Panc1 (cell line): ENCODE measurements around the gene CXCL16. TPM values are rescaled to one million over a fixed set of nuclear protein-coding genes. Genes with fewer than 3 reads are reported as not detected.

Experiments
- ATAC-seq: fragments of 200-7000 bp; cut with Tn5 transposase; 2 replicates; pipeline ENCODE4 v1.9.1; 2020; ENCODE audit warnings: mild to moderate bottlenecking, moderate library complexity
- BruUV-seq: library from RNA; stranded (reverse); fragments of 400-500 nt; replicated peaks from 2 replicates; lab custom pipeline; 2021; lab: Mats Ljungman, UMichigan
- CTCF ChIA-PET: fragments of 300-600 bp; sonication (Branson Sonifier 250); formaldehyde crosslinking; loops from one replicate; lab custom pipeline; 2022; ENCODE audit warnings: antibody characterized with exemption; lab: Charles Lee
- POLR2A ChIA-PET: fragments of 300-600 bp; sonication (Branson Sonifier 250); formaldehyde crosslinking; loops from one replicate; lab custom pipeline; 2022; ENCODE audit warnings: antibody characterized with exemption; lab: Charles Lee
- DNase-seq: peaks from one replicate; pipeline ENCODE4 v3.0.0-alpha.2; 2010; ENCODE audit warnings: low read depth, low spot score
- H3K27ac ChIP-seq: 2 replicates; pipeline ENCODE4 v1.5.1; 2011; ENCODE audit warnings: mild to moderate bottlenecking, low read length, inconsistent platforms
- H3K27me3 ChIP-seq: fragments of 200-500 bp; sonication (Bioruptor generic); 2 replicates; pipeline ENCODE4 v1.6.0; 2014; ENCODE audit warnings: low read length, inconsistent platforms; ENCODE audit not compliant: control insufficient read depth, insufficient read depth
- H3K36me3 ChIP-seq: fragments of 200-500 bp; sonication (Bioruptor generic); 2 replicates; pipeline ENCODE4 v1.5.1; 2014; ENCODE audit warnings: inconsistent platforms, mild to moderate bottlenecking, low read length, moderate library complexity; ENCODE audit not compliant: control insufficient read depth, insufficient read depth
- H3K4me1 ChIP-seq: 2 replicates; pipeline ENCODE4 v1.5.1; 2011; ENCODE audit warnings: inconsistent platforms, mild to moderate bottlenecking, low read length, moderate library complexity; ENCODE audit not compliant: control insufficient read depth, insufficient read depth
- H3K4me3 ChIP-seq, 2 experiments: 2 replicates each; pipeline ENCODE4 v1.5.1; 2011 to 2012; ENCODE audit warnings: low read depth in 2 of 2, low read length in 2 of 2, mild to moderate bottlenecking in 2 of 2, inconsistent platforms in 1 of 2, moderate library complexity in 1 of 2
- H3K9me3 ChIP-seq: fragments of 200-500 bp; sonication (Bioruptor generic); 2 replicates; pipeline ENCODE4 v1.5.1; 2014; ENCODE audit warnings: low read depth, mild to moderate bottlenecking, inconsistent platforms, low read length, moderate library complexity; ENCODE audit not compliant: control insufficient read depth, insufficient read depth
- POLR2AphosphoS5 ChIP-seq: IDR thresholded peaks from 2 replicates; pipeline ENCODE4 v1.6.1; 2012; ENCODE audit warnings: mild to moderate bottlenecking, low read depth, low read length, moderate library complexity
- SIN3A ChIP-seq: IDR thresholded peaks from 2 replicates; pipeline ENCODE4 v1.6.1; 2012; ENCODE audit warnings: low read depth, mild to moderate bottlenecking, low read length, moderate library complexity, borderline replicate concordance; ENCODE audit not compliant: insufficient read depth
- TCF7L2 ChIP-seq: IDR thresholded peaks from 2 replicates; pipeline ENCODE4 v1.6.1; 2011; ENCODE audit warnings: mild to moderate bottlenecking, low read depth, low read length, inconsistent platforms
- in situ Hi-C: cut with HindIII; loops from 2 replicates; pipeline ENCODE4 v1.10.0; 2016; ENCODE audit warnings: low sequenced_read_pairs, low pct_unique_long_range_greater_than_20kb
- intact Hi-C: fragments of 100-400 bp; cut with micrococcal nuclease; formaldehyde crosslinking; loops from one replicate; pipeline ENCODE4 v1.10.0; 2022; ENCODE audit not compliant: unreplicated experiment
- total RNA-seq: library from RNA; stranded (reverse); gene quantifications from one replicate; pipeline ENCODE4 v1.2.1, GENCODE V29; 2021; ENCODE audit not compliant: unreplicated experiment
- TF ChIP-seq, protein P1 (sequence below): fragments of 450-650 bp; IDR thresholded peaks from 2 replicates; pipeline ENCODE4 v1.5.1; 2017; ENCODE audit warnings: mild to moderate bottlenecking
- TF ChIP-seq, protein P2 (sequence below), 2 experiments: IDR thresholded peaks; 2 replicates each; pipeline ENCODE4 v1.6.1; 2011 to 2012; ENCODE audit warnings: low read depth in 2 of 2, control low read depth in 1 of 2, low read length in 1 of 2, mild to moderate bottlenecking in 1 of 2, moderate library complexity in 1 of 2; ENCODE audit not compliant: insufficient read depth in 1 of 2

The CXCL16 gene
- total RNA-seq, 1 experiment from 2014 or later = 5.3 TPM

DNA sequence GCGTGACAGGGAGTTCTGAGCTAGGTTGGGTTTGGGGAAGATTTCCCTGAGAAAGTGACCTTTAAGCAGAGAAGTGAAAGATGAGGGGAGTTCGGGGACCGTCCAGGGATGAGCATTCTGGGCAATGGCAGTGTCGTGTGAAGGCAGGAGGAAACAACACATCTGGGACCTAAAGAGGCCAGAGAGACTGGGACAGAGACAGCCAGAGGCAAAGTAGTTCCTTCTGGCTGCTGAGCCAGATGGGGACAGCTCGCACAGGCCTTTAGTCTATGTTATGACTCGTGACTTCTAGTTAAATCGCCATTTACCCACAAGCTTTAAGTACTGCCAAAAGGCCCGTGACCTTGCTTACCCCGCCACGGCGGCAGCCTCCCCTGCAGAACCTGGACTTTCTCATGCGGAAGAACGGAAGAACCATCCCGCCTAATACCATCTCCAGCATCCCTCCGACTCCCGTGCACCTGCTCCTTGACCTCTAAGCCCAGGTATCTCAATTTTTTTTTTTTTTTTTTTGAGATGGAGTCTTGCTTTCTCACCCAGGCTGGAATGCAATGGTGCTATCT lies 17.0 kb downstream of the CXCL16 start:
- POLR2A ChIA-PET = no interaction called here
- H3K4me1 ChIP-seq = peaks cover 14% of the 10 kb centered on the region

DNA sequence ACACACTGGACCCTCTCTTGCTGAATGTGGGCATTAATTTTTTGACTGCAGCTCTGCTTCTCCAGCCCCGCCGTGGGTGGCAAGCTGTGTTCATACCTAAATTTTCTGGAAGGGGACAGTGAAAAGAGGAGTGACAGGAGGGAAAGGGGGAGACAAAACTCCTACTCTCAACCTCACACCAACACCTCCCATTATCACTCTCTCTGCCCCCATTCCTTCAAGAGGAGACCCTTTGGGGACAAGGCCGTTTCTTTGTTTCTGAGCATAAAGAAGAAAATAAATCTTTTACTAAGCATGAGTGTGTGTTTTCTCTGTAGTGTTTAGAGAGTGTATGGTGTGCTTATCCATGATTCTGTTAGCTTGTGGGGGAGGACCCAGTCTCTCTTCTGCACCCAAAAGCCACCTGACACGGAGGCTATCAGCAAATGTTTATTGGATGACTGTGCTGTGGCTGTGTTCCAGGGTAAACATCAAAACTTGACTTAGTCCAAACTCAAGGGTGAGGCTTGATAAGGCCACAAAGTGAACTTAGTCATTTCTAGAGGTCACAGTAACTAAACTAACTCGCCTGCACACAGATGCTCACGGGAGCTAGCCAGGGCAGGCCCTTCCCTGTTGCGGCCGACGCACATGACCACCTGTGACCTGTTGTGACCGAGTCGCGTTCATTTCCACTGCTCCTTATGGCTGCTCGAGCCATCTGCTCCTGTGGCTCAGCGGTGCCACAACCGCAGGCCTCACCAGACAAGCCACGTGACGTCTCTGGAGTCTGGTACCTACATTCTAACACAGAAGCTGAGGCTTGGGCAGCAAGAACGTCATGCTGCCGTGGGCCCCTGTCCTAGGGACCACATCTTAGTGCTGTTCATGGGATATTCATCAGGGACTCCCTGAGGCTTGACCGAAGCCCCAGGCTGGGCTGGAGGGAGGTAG lies 18.3 kb downstream of the CXCL16 start:
- ATAC-seq = peak; percentile 75
- TF ChIP-seq POLR2AphosphoS5 (no peak), TCF7L2 (no peak), SIN3A (no peak)
- TF ChIP-seq, protein P1, sequence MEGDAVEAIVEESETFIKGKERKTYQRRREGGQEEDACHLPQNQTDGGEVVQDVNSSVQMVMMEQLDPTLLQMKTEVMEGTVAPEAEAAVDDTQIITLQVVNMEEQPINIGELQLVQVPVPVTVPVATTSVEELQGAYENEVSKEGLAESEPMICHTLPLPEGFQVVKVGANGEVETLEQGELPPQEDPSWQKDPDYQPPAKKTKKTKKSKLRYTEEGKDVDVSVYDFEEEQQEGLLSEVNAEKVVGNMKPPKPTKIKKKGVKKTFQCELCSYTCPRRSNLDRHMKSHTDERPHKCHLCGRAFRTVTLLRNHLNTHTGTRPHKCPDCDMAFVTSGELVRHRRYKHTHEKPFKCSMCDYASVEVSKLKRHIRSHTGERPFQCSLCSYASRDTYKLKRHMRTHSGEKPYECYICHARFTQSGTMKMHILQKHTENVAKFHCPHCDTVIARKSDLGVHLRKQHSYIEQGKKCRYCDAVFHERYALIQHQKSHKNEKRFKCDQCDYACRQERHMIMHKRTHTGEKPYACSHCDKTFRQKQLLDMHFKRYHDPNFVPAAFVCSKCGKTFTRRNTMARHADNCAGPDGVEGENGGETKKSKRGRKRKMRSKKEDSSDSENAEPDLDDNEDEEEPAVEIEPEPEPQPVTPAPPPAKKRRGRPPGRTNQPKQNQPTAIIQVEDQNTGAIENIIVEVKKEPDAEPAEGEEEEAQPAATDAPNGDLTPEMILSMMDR = no peak
- TF ChIP-seq, protein P2, sequence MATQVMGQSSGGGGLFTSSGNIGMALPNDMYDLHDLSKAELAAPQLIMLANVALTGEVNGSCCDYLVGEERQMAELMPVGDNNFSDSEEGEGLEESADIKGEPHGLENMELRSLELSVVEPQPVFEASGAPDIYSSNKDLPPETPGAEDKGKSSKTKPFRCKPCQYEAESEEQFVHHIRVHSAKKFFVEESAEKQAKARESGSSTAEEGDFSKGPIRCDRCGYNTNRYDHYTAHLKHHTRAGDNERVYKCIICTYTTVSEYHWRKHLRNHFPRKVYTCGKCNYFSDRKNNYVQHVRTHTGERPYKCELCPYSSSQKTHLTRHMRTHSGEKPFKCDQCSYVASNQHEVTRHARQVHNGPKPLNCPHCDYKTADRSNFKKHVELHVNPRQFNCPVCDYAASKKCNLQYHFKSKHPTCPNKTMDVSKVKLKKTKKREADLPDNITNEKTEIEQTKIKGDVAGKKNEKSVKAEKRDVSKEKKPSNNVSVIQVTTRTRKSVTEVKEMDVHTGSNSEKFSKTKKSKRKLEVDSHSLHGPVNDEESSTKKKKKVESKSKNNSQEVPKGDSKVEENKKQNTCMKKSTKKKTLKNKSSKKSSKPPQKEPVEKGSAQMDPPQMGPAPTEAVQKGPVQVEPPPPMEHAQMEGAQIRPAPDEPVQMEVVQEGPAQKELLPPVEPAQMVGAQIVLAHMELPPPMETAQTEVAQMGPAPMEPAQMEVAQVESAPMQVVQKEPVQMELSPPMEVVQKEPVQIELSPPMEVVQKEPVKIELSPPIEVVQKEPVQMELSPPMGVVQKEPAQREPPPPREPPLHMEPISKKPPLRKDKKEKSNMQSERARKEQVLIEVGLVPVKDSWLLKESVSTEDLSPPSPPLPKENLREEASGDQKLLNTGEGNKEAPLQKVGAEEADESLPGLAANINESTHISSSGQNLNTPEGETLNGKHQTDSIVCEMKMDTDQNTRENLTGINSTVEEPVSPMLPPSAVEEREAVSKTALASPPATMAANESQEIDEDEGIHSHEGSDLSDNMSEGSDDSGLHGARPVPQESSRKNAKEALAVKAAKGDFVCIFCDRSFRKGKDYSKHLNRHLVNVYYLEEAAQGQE (IDR thresholded peaks at IDR 0.05; ENCODE audit: insufficient read depth in 1 of 2, low read depth in 2 of 2, low read length in 1 of 2) = no peak
- Histone ChIP-seq H3K36me3 (no peaks in the 10 kb centered on the region), H3K27me3 (no peaks in the 10 kb centered on the region), H3K4me3 (no peak overlapping the region), H3K4me1 (peaks cover 14% of the 10 kb centered on the region), H3K27ac (no peak overlapping the region), H3K9me3 (no peaks in the 10 kb centered on the region)
- intact Hi-C loops = no loop called here
- BruUV-seq = no TSS peak
- in situ Hi-C loops = no loop called here
- no peak for DNase-seq
- ChIA-PET POLR2A (no interaction called here), CTCF (interaction anchor here (0.6 kb wide), 1 partner anchor 146 kb away, joined by 6 read pairs; no protein-coding TSS in a partner anchor)

More for the DNA sequence above, 17.0 kb downstream of the CXCL16 start:
- Histone ChIP-seq H3K9me3 (no peaks in the 10 kb centered on the region), H3K27me3 (no peaks in the 10 kb centered on the region), H3K36me3 (no peaks in the 10 kb centered on the region), H3K27ac (no peak overlapping the region), H3K4me3 (no peak overlapping the region)
- DNase-seq = no peak
- ATAC-seq = no peak
- in situ Hi-C loops = no loop called here
- TF ChIP-seq, protein P1 = no peak
- TF ChIP-seq SIN3A = no peak
- no peak for TF ChIP-seq TCF7L2
- TF ChIP-seq POLR2AphosphoS5 = no peak
- TF ChIP-seq, protein P2 (IDR thresholded peaks at IDR 0.05; ENCODE audit: insufficient read depth in 1 of 2, low read depth in 2 of 2, low read length in 1 of 2) = no peak
- intact Hi-C loops = no loop called here
- CTCF ChIA-PET = no interaction called here
- BruUV-seq = no TSS peak
